WERI-Rb-1 (cell line): Measurements from ENCODE around the gene ARHGAP25.

Experiments
- DNase-seq: peaks from one replicate; pipeline ENCODE4 v3.0.0-alpha.2; 2020
- H3K27ac ChIP-seq: fragments of 250-450 bp; sonication (Bioruptor Pico); 2 replicates; pipeline ENCODE4 v1.5.1; 2020; ENCODE audit warnings: mild to moderate bottlenecking, moderate library complexity
- H3K27me3 ChIP-seq: fragments of 250-450 bp; sonication (Bioruptor Pico); 2 replicates; pipeline ENCODE4 v1.5.1; 2021; ENCODE audit warnings: mild to moderate bottlenecking, low read depth, moderate library complexity; ENCODE audit not compliant: insufficient read depth, severe bottlenecking
- H3K36me3 ChIP-seq: fragments of 250-450 bp; sonication (Bioruptor Pico); 2 replicates; pipeline ENCODE4 v1.5.1; 2020; ENCODE audit warnings: mild to moderate bottlenecking, moderate library complexity
- H3K4me3 ChIP-seq: 2 replicates; pipeline ENCODE4 v1.5.1; 2011; ENCODE audit warnings: low read depth, mild to moderate bottlenecking, control low read depth, low read length
- H3K9me3 ChIP-seq: fragments of 250-450 bp; sonication (Bioruptor Pico); 2 replicates; pipeline ENCODE4 v1.5.1; 2021; ENCODE audit warnings: mild to moderate bottlenecking, moderate library complexity; ENCODE audit not compliant: severe bottlenecking
- TF ChIP-seq, protein P1 (sequence below): IDR thresholded peaks from 2 replicates; pipeline ENCODE4 v1.5.1; 2011; ENCODE audit warnings: low read depth, mild to moderate bottlenecking, control low read depth, inconsistent platforms, low read length

ARHGAP25 gene

DNA sequence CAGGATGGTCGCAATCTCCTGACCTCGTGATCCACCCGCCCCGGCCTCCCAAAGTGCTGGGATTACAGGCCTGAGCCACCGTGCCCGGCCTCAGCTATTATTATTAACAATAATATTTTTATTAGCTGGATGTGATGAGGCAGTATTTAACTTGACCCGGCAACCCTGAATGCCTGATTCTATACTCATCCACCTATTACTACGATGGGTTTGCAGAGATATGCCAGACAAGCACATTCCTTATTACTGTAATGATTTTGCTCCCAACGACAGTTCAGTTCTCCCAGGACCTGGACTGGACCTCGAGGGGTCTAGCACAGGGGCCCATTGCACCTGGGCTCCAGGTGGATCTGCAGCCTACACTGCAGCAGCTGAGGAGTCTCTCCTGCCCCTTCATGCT lies 104.0 kb downstream of the ARHGAP25 start:
- TF ChIP-seq, protein P1, sequence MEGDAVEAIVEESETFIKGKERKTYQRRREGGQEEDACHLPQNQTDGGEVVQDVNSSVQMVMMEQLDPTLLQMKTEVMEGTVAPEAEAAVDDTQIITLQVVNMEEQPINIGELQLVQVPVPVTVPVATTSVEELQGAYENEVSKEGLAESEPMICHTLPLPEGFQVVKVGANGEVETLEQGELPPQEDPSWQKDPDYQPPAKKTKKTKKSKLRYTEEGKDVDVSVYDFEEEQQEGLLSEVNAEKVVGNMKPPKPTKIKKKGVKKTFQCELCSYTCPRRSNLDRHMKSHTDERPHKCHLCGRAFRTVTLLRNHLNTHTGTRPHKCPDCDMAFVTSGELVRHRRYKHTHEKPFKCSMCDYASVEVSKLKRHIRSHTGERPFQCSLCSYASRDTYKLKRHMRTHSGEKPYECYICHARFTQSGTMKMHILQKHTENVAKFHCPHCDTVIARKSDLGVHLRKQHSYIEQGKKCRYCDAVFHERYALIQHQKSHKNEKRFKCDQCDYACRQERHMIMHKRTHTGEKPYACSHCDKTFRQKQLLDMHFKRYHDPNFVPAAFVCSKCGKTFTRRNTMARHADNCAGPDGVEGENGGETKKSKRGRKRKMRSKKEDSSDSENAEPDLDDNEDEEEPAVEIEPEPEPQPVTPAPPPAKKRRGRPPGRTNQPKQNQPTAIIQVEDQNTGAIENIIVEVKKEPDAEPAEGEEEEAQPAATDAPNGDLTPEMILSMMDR, result no peak
- Histone ChIP-seq H3K36me3 (no peaks in the 10 kb centered on the region), H3K27ac (no peak overlapping the region), H3K9me3 (peaks cover 6% of the 10 kb centered on the region), H3K4me3 (no peak overlapping the region), H3K27me3 (peaks cover 66% of the 10 kb centered on the region)
- no peak for DNase-seq

DNA sequence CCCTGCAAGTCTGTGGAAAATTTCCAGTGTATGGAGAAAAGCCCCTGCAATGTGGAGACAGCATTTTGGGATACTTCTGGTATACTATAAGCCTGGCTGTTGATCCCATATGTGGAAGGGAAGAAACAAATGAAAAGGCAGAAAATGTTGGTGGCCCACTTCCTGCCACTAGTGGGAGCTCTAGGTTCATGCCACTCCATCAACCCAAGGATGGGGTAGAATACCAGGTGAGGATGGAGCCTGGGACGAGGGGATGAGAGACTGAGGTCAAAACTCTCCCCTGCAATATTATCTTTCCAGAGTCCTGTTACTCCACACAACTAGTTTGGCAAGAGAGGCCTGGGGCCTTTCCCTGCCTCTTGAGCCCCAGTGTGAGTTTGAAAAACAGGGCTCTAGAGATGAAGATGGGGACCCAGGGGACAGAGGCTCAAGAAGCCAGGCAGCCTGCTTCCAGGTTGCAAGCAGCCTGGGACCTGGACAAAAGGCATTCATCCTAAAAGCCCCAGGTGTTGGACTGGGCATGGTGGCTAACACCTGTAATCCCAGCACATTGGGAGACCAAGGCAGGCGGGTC lies 104.7 kb downstream of the ARHGAP25 start:
- Histone ChIP-seq H3K27me3 (peaks cover 65% of the 10 kb centered on the region), H3K27ac (no peak overlapping the region), H3K4me3 (no peak overlapping the region), H3K36me3 (no peaks in the 10 kb centered on the region), H3K9me3 (peaks cover 6% of the 10 kb centered on the region)
- TF ChIP-seq, protein P1, result peak; percentile 75
- DNase-seq, result peak; percentile 19

DNA sequence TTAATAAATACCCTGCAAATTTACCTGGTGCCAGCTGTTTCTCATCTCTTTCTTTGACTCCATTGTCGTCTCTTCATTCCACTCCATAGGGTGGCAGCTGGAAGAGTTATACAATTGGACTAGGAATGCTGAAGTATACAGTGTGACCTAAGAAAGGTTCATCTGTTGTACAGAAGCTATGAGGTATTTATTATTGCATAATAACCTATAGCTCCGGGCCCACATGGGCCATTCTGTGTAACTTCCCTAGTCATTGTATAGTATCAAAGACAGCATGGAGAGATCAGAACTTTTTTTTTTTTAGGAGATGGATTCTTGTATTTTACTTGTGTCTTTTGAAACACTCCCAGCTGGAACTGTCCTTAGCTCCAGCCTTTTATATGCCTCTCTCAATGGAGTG lies 110.4 kb downstream of the ARHGAP25 start:
- Histone ChIP-seq H3K4me3 (no peak overlapping the region), H3K27me3 (peaks cover 88% of the 10 kb centered on the region), H3K27ac (no peak overlapping the region), H3K36me3 (no peaks in the 10 kb centered on the region), H3K9me3 (no peaks in the 10 kb centered on the region)
- TF ChIP-seq, protein P1, result no peak
- no peak for DNase-seq

DNA sequence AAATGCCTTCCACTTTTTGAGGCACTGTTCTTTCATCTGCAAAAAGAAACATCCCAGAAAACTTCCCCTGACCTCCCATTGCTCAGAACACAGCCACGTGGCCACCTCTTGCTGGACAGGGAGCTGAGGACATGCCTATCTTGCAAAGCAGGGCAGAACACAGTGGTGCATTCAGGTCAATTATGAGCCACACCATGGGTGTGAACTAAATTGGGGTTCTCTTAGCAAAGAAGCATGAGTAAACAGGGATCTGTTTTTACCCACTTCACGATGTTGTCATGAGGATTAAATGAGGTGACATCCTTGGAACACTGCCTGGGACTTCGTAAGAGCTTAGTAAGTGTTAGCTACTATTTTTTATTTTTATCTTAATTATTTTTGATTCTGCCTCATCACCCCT lies 111.5 kb downstream of the ARHGAP25 start:
- DNase-seq, result no peak
- H3K9me3 ChIP-seq, result no peaks in the 10 kb centered on the region
- no peak overlapping the region for H3K27ac ChIP-seq

DNA sequence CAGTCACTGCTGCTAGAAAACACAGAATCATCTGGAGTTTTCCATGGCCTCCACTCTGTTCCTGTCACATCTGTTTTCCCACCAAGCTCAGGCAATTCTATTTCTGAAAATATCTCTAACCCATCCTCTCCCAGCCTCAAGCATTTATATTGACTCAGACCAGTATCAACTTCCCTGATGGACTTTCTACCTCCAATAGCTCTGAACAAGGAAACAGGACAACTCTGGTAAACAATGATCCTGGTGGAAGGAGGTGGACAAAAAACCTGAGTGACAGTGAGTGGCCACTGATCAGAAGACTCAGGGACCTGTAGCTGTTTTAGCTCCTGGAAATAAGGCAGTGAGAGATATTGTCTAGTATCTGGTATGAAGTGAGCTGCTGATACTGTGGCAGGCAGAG lies 113.1 kb downstream of the ARHGAP25 start:
- DNase-seq, result no peak
- Histone ChIP-seq H3K9me3 (no peaks in the 10 kb centered on the region), H3K36me3 (no peaks in the 10 kb centered on the region), H3K27ac (no peak overlapping the region), H3K4me3 (no peak overlapping the region), H3K27me3 (peaks cover 94% of the 10 kb centered on the region)
- TF ChIP-seq, protein P1, result no peak

More for the DNA sequence above, 111.5 kb downstream of the ARHGAP25 start:
- Histone ChIP-seq H3K4me3 (no peak overlapping the region), H3K36me3 (no peaks in the 10 kb centered on the region), H3K27me3 (peaks cover 91% of the 10 kb centered on the region)
- TF ChIP-seq, protein P1, result no peak

DNA sequence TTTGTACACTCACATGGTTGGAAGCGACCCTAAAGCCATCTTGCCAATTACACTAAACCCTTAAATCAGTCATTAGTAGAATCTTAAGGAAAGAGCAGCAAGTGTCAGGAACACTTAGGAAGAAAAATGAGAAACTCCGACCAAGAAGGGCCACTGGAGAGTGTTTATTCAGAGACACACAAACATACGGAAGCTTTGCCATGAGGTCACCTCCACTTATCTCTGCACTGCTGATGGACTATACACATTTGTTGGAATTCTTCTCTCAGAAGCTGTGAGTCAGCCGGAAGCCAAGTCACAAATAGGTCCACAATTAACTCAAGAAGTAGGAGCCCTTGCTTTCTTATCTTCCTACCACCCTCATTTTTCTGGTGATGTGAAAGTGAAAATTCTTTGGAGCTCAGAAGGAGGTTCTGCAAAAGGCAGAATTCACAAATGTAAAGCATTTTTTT lies 115.0 kb downstream of the ARHGAP25 start:
- Histone ChIP-seq H3K27ac (no peak overlapping the region), H3K27me3 (peaks cover 89% of the 10 kb centered on the region), H3K9me3 (no peaks in the 10 kb centered on the region)

More for the DNA sequence above, 115.0 kb downstream of the ARHGAP25 start:
- Histone ChIP-seq H3K36me3 (no peaks in the 10 kb centered on the region), H3K4me3 (no peak overlapping the region)
- TF ChIP-seq, protein P1, result no peak
- DNase-seq, result no peak
